Fibroblast of pulmonary artery (primary cell): ENCODE results near the gene OTOS.

ENCODE experiments used
- DNase-seq: peaks from one replicate; pipeline ENCODE4 v3.0.0-alpha.2; 2010; ENCODE audit warnings: low read depth
- H3K4me3 ChIP-seq: replicated peaks from 2 replicates; pipeline ENCODE4 v1.5.1; 2011; ENCODE audit warnings: low read depth, mild to moderate bottlenecking, control low read depth, low read length, moderate library complexity
- TF ChIP-seq, protein P1 (sequence below): IDR thresholded peaks from 2 replicates; pipeline ENCODE4 v1.5.1; 2011; ENCODE audit warnings: mild to moderate bottlenecking, control low read depth, low read length, inconsistent platforms; ENCODE audit errors: missing control alignments

OTOS gene

DNA sequence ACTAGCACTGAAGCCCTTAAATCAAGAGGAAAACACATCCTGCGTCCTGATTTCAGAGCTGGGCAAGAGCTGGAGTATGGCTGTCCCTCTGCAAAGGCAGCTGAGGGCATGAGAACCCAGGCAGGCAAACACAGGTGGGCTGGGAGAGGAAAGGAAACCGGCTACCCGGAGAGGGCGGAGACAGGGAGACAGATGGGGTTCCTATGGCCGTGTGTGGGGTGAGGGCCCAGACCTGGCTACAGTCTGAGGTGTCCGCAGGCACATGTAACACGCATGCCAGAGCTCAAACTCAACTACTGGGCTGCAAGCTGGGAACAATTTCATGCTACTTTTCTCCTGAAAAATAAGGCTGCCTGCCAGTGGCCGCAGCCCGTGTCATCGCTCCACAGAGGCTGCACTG lies 7.1 kb downstream of the OTOS start:
- DNase-seq, result no peak
- TF ChIP-seq, protein P1, sequence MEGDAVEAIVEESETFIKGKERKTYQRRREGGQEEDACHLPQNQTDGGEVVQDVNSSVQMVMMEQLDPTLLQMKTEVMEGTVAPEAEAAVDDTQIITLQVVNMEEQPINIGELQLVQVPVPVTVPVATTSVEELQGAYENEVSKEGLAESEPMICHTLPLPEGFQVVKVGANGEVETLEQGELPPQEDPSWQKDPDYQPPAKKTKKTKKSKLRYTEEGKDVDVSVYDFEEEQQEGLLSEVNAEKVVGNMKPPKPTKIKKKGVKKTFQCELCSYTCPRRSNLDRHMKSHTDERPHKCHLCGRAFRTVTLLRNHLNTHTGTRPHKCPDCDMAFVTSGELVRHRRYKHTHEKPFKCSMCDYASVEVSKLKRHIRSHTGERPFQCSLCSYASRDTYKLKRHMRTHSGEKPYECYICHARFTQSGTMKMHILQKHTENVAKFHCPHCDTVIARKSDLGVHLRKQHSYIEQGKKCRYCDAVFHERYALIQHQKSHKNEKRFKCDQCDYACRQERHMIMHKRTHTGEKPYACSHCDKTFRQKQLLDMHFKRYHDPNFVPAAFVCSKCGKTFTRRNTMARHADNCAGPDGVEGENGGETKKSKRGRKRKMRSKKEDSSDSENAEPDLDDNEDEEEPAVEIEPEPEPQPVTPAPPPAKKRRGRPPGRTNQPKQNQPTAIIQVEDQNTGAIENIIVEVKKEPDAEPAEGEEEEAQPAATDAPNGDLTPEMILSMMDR, result no peak
- no peak overlapping the region for H3K4me3 ChIP-seq

DNA sequence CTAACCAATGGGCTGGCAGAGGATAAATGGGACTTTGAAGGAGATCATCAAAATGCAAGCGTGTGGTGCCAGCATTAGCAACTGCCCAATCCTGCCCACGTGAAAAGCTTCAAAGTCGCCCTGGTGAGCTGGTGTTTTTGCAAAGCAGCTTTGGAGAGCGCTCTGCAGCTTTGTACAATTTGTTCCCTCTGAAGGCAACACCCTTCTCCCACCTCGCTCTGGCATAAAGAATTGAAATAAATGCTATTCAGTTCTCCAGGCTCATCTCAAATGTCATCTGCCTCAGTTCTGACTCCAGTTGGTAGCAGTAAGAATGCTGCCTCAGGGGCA lies 7.8 kb downstream of the OTOS start:
- TF ChIP-seq, protein P1, result no peak
- no peak for DNase-seq

DNA sequence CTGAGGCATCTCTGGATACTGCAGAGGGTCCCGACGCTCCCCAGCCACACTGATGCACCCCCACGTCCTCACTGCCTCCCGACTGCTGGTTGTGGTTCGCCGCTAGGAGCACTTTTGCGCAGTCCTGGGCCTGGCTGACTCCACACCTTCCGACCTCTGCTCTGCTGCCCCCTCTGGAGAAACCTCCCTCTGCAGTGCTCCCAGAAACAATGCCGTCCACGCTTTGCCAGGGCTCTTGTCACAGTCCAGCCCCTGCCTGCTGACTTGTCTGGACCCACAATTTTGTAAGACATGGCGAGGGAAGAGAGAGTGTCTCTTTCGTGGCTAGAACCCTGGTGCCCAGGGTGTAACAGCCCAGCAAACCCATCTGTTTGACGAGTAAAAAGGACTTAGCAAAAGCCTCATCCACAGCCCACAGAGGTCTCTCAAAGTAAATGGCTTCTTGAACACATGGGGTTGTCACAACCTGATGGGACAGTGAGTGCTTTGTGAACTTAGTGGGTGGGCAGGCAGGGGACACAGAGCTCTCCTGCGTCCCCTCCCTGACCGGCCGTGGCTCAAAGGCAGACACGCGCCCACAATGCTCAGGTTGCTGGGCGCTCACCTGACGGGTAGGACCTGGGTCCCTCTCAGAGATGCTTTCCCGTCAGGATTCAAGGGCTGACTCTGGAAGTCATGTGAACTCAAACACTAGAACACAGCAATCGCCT lies 8.4 kb downstream of the OTOS start:
- no peak overlapping the region for H3K4me3 ChIP-seq
- DNase-seq, result no peak
- TF ChIP-seq, protein P1, result peak; percentile 17

More for the DNA sequence above, 7.8 kb downstream of the OTOS start:
- H3K4me3 ChIP-seq, result no peak overlapping the region

DNA sequence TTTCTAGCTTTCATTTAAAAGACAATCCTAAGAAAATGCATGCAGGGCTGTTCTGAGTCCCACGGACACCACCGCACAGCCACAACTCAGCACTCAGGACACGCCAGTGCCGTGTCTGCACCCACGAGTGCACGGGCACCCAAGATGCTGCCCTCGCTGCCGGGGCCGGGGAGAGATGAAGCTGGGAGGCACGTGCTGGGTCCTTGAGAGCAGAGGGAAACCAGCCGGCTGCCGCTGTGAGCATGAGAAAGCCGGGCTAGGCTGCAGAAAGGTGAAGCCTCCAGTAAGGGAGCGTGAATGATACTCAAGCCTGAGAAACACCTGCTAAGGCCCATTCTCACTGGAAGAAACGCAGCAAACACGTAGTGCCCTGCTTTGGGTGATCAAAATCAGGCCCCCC lies 9.2 kb downstream of the OTOS start:
- no peak for DNase-seq
- no peak overlapping the region for H3K4me3 ChIP-seq
- TF ChIP-seq, protein P1, result no peak

DNA sequence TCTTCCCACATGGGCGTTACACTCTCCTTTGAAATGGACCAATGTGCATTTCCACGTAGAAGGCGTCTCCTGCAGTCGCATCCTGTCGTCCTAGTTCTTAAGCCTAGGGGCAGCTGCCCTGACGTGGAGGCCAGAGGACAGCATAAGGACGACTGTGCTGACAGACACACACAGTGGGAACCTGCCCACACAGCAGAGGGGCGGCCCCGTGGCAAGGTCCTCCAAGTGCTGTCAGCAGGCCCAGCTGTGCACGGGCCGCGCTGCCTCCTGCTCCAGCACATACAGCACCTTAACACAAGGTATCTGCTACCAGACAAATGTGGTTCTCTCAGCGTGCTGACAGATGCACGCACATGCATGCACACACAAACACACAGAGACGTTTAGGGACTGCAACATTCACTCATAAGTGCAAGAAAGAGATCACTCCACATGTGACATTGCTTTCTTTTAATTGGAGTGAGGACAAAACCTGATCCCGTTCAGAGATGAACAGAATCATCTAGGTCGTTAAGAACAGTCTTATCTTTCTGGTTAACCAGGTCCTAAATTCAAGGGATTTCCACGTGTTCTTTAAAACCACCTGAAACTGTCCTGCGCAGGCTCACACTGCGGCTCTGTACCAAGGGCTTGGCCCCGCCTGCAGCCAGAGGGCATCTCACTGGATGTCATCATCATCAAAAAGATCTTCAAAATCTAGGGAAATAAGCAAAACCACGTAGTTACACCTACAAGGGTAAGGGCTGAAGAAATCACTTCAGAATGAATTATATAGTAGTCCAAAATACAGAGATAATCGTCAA lies 9.9 kb downstream of the OTOS start:
- no peak for DNase-seq
- TF ChIP-seq, protein P1, result no peak
- H3K4me3 ChIP-seq, result no peak overlapping the region

DNA sequence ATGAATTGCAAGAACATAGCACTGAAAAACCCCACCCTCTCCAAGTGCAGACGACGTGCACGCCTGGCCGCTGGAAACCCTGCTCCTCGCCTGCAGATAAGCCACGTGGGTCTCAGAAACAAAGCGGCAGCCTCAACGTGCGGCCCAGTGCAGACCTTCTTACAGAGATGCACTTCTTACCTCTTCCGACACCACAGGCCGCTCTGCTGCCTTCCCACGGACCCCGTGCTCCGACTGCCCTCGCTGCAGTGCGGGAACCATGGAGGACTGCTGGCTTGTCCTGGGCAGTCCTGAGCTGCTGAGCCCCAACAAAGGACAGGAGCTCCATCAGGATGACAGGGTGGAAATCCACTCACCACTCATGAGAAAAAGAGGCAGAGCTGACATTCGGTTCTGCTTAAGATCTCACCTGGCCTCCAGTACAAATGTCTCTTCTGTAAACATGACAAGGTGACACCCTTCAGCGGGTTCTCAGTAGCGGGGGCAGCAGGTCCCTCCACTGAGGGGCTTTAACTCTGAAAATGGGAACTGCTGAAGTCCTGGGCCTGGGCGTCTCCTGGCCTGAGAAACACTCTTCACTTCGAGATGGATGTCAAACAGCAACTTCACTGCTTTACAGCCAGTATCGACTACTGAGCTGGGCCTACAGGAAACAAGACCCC lies 10.6 kb downstream of the OTOS start:
- TF ChIP-seq, protein P1, result no peak
- DNase-seq, result no peak
- no peak overlapping the region for H3K4me3 ChIP-seq
